Natural killer cell treated with Interleukin-12 subunit alpha and Interleukin-12 subunit beta and Interleukin-15 and Interleukin-18, amount 100 ng/mL, for 72 hours (primary cell): Measurements from ENCODE around the gene ACOT13. TPM values are rescaled to one million over a fixed set of nuclear protein-coding genes. Genes with fewer than 3 reads are reported as not detected.

ENCODE experiments used
- total RNA-seq, 2 donors: library from RNA; stranded (reverse); gene quantifications; one replicate each; pipeline ENCODE4 v1.2.3, GENCODE V29; 2022

The ACOT13 gene
- total RNA-seq, 2 donors from 2014 or later = 10.2 to 20.1 TPM

Other genes with a start within 250 kb of the ACOT13 start
- under 1 TPM; 0.45 to 0.81 TPM for gene GPLD1, start 177.5 kb upstream of the ACOT13 start, total RNA-seq
- 1 to 10 TPM; 2.3 to 3.1 TPM for gene ALDH5A1, start 172.1 kb upstream of the ACOT13 start, total RNA-seq
- under 1 TPM in 1 of 2 donors, not detected in 1; 0.07 TPM for gene KIAA0319, start 20.9 kb upstream of the ACOT13 start, total RNA-seq
- 10 to 100 TPM; 48.1 to 48.4 TPM for gene TDP2, start 178 bp upstream of the ACOT13 start, total RNA-seq
- gene C6orf62, start 52.1 kb downstream of the ACOT13 start, total RNA-seq = 100 to 1,000 TPM; 119 to 127 TPM
- 10 to 100 TPM; 41.7 to 81.0 TPM for gene GMNN, start 107.9 kb downstream of the ACOT13 start, total RNA-seq
- gene ARMH2, start 131.8 kb downstream of the ACOT13 start, total RNA-seq = 1 to 10 TPM in 1 of 2 donors, under 1 TPM in 1; 0.74 to 1.3 TPM